DOHH2 (cell line): ENCODE data around the gene UBE2K.
"Not testable (repeated sequence)": the region's sequence is repeated elsewhere in the genome, so short reads cannot be mapped to it uniquely, and the experiment has no call there.

Source experiments
- H3F3A ChIP-seq: fragments of 200-600 bp; sonication (generic), shearing (Covaris generic); 2 replicates; pipeline ENCODE4 v1.6.0; 2016; ENCODE audit warnings: antibody characterized with exemption, mild to moderate bottlenecking; ENCODE audit not compliant: control insufficient read depth, insufficient read depth
- H3K27ac ChIP-seq: fragments of 200-600 bp; sonication (generic); 2 replicates; pipeline ENCODE4 v1.5.1; 2014; ENCODE audit warnings: low read depth, mild to moderate bottlenecking, low read length, moderate library complexity
- H3K27me3 ChIP-seq: fragments of 200-600 bp; sonication (generic); 2 replicates; pipeline ENCODE4 v1.6.1; 2014; ENCODE audit warnings: mild to moderate bottlenecking, low read length, mixed read lengths; ENCODE audit not compliant: control insufficient read depth
- H3K36me3 ChIP-seq: fragments of 200-600 bp; sonication (generic); 2 replicates; pipeline ENCODE4 v1.6.1; 2014; ENCODE audit warnings: mild to moderate bottlenecking, low read length, moderate library complexity, mixed read lengths; ENCODE audit not compliant: control insufficient read depth
- H3K4me1 ChIP-seq: fragments of 200-600 bp; sonication (generic); 2 replicates; pipeline ENCODE4 v1.6.1; 2014; ENCODE audit warnings: mild to moderate bottlenecking, low read length, mixed read lengths; ENCODE audit not compliant: control insufficient read depth
- H3K4me2 ChIP-seq: fragments of 200-600 bp; sonication (generic); 2 replicates; pipeline ENCODE4 v1.6.0; 2014; ENCODE audit warnings: mild to moderate bottlenecking, low read length, moderate library complexity
- H3K4me3 ChIP-seq: fragments of 200-600 bp; sonication (generic); 2 replicates; pipeline ENCODE4 v1.5.1; 2014; ENCODE audit warnings: mild to moderate bottlenecking, low read length, mixed read lengths
- H3K79me2 ChIP-seq: fragments of 200-600 bp; sonication (generic); 2 replicates; pipeline ENCODE4 v1.6.1; 2014; ENCODE audit warnings: mild to moderate bottlenecking, low read length, mixed read lengths; ENCODE audit not compliant: control insufficient read depth
- H3K9me2 ChIP-seq: fragments of 200-600 bp; sonication (generic); replicated peaks from 2 replicates; pipeline ENCODE4 v1.6.1; 2014; ENCODE audit warnings: mild to moderate bottlenecking, low read length, mixed read lengths; ENCODE audit not compliant: control insufficient read depth
- H3K9me3 ChIP-seq: fragments of 200-600 bp; sonication (generic); 2 replicates; pipeline ENCODE4 v1.6.1; 2014; ENCODE audit warnings: antibody characterized with exemption, low read length, mixed read lengths; ENCODE audit not compliant: control insufficient read depth, insufficient read depth
- H4K20me1 ChIP-seq: fragments of 200-600 bp; sonication (generic); 2 replicates; pipeline ENCODE4 v1.6.0; 2014; ENCODE audit warnings: low read depth, mild to moderate bottlenecking, antibody characterized with exemption, low read length, moderate library complexity; ENCODE audit not compliant: control insufficient read depth, insufficient read depth
- CTCF ChIP-seq: fragments of 200-600 bp; sonication (generic); IDR thresholded peaks from one replicate; pipeline ENCODE4 v1.5.1; 2014; ENCODE audit warnings: antibody characterized with exemption, mild to moderate bottlenecking, low read depth, low read length; ENCODE audit not compliant: poor library complexity, severe bottlenecking
- EZH2phosphoT487 ChIP-seq: fragments of 200-600 bp; sonication (generic); IDR thresholded peaks from 2 replicates; pipeline ENCODE4 v1.6.1; 2017; ENCODE audit warnings: borderline replicate concordance, mild to moderate bottlenecking, antibody characterized with exemption, low read length, moderate library complexity, mixed read lengths

Gene UBE2K

GRCh38 chr4:39770471-39770870 is 72.5 kb downstream of the UBE2K start:
- H3K79me2 ChIP-seq: no peaks in the 10 kb centered on the region
- H3K4me3 ChIP-seq: no peak overlapping the region
- no peaks in the 10 kb centered on the region for H3K9me2 ChIP-seq
- TF ChIP-seq EZH2phosphoT487: no peak
- TF ChIP-seq CTCF: no peak
- no peaks in the 10 kb centered on the region for H4K20me1 ChIP-seq
- no peak overlapping the region for H3K27ac ChIP-seq
- H3K4me1 ChIP-seq: no peaks in the 10 kb centered on the region
- no peaks in the 10 kb centered on the region for H3K27me3 ChIP-seq
- H3K4me2 ChIP-seq: no peak overlapping the region
- H3K9me3 ChIP-seq: no peaks in the 10 kb centered on the region
- no peaks in the 10 kb centered on the region for H3F3A ChIP-seq
- H3K36me3 ChIP-seq: peaks cover 25% of the 10 kb centered on the region

- Histone ChIP-seq H3K4me2 (no peak overlapping the region), H3K36me3 (peaks cover 32% of the 10 kb centered on the region), H3K27ac (no peak overlapping the region), H4K20me1 (no peaks in the 10 kb centered on the region), H3K9me2 (no peaks in the 10 kb centered on the region), H3K79me2 (no peaks in the 10 kb centered on the region), H3K4me1 (no peaks in the 10 kb centered on the region), H3K9me3 (no peaks in the 10 kb centered on the region), H3K27me3 (no peaks in the 10 kb centered on the region), H3F3A (no peaks in the 10 kb centered on the region), H3K4me3 (no peak overlapping the region)
- no peak for TF ChIP-seq EZH2phosphoT487
- TF ChIP-seq CTCF: no peak
Observed at GRCh38 chr4:39770969-39771724, 73.2 kb downstream of the UBE2K start.

- not testable (repeated sequence) for H4K20me1 ChIP-seq, H3K9me2 ChIP-seq, H3K27ac ChIP-seq, H3K4me2 ChIP-seq, H3F3A ChIP-seq, H3K27me3 ChIP-seq, H3K79me2 ChIP-seq, H3K4me3 ChIP-seq, H3K9me3 ChIP-seq, H3K4me1 ChIP-seq
- peaks cover 24% of the 10 kb centered on the region for H3K36me3 ChIP-seq
Observed at GRCh38 chr4:39781988-39782387, 84.1 kb downstream of the UBE2K start.

GRCh38 chr4:39785083-39785482 is 87.1 kb downstream of the UBE2K start:
- Histone ChIP-seq H3K4me2 (no peak overlapping the region), H3F3A (0 out of 2 replicates have a peak, but pooled peaks cover 4% of the 10 kb centered on the region), H3K9me2 (no peaks in the 10 kb centered on the region), H3K27me3 (no peaks in the 10 kb centered on the region), H3K27ac (no peak overlapping the region), H3K9me3 (no peaks in the 10 kb centered on the region), H3K36me3 (no peaks in the 10 kb centered on the region), H3K4me1 (no peaks in the 10 kb centered on the region), H3K4me3 (no peak overlapping the region), H4K20me1 (no peaks in the 10 kb centered on the region), H3K79me2 (no peaks in the 10 kb centered on the region)
- TF ChIP-seq EZH2phosphoT487 (no peak), CTCF (no peak)
